HG03045 (cell line): ENCODE results near the gene NEK9.
"Not testable (repeated sequence)": the region's sequence is repeated elsewhere in the genome, so short reads cannot be mapped to it uniquely, and the experiment has no call there.

Experiments
- ATAC-seq: cut with Tn5 transposase; IDR thresholded peaks from one replicate; pipeline ENCODE4 v1.9.1; 2021; ENCODE audit warnings: mild to moderate bottlenecking, moderate library complexity; ENCODE audit not compliant: unreplicated experiment

NEK9 gene

GRCh38 chr14:75068294-75069120 lies 58.3 kb downstream of the NEK9 start:
- no peak for ATAC-seq

DNA sequence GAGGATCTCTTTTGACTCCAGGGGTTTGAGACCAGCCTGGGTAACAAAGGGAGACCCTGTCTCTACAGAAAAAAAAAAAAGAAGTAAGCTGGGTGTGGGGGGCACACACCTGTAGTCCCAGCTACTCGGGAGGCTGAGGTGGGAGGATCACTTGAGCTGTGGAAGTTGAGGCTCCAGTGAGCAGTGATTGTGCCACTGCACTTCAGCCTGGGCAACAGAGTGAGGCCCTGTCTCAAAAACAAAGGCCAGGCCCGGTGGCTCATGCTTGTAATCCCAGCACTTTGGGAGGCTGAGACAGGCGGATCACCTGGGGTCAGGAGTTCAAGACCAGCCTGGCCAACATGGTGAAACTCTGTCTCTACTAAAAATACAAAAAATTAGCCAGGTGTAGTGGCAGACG lies 59.1 kb downstream of the NEK9 start:
- ATAC-seq, result not testable (repeated sequence)

- no peak for ATAC-seq
These were observed 59.6 kb downstream of the NEK9 start for GRCh38 chr14:75067212-75067611.

GRCh38 chr14:75066691-75067090 lies 60.2 kb downstream of the NEK9 start:
- no peak for ATAC-seq

GRCh38 chr14:75064205-75064567 lies 62.7 kb downstream of the NEK9 start:
- ATAC-seq, result peak; percentile 23

DNA sequence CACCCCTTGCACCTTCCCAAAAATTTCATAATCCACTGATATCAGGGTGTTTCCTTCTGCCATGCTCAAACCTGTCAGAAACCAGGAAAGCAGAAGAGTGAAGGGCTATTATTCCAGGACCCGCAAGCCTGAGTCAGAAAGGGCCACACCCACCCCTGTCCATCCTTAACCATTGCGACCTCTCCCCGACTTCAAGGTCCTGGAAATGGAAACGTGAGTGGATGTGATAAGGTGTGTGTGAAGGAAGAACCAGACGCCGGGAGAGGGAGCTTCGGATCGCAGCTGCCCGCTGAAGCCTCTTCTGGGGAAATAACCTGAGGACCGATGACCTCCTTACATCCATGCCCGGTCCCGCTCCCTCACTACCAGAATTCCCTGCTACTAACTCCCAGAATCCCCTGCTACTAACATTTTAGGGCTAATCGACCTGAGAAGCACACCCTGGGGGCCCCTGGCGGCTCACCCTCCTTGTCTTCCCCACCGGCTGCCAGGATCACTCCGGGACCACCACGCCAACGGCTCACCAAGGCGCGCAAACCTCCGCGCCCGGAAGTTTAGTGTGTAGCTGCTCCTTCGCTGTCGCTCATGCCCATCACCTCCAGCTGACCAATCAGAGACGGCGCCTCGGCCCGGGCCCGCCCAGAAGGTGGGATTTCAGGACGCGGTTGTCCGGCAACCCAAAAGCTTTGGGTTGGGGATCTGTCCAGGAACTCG lies 63.2 kb downstream of the NEK9 start, which contains the start of gene ACYP1:
ACYP1 (minus strand) TSS at position 534 of the 714 bp plus-strand sequence; CDS start at position 63, 471 bp downstream.
- peak; percentile 96 for ATAC-seq

- no peak for ATAC-seq
These were observed 63.8 kb downstream of the NEK9 start for GRCh38 chr14:75063013-75063412.

DNA sequence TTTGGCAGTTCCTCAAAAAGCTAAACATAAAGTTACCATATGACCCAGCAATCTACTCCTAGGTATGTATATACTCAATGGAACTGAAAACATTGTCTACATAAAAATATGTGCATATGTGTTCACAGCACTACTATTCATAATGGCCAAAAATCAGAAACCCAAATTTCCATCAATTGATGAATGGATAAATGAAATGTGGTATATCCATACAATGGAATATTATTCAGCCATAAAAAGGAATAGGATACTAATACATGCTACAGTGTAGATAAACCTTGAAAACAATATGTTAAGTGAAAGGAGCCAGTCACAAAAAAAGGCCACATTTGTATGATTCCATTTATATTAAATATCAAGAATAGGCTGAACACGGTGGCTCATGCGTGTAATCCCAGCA lies 66.4 kb downstream of the NEK9 start:
- no peak for ATAC-seq

- ATAC-seq, result no peak
These were observed 67.2 kb downstream of the NEK9 start for GRCh38 chr14:75059642-75060041.

- no peak for ATAC-seq
These were observed 72.4 kb downstream of the NEK9 start for GRCh38 chr14:75054421-75054820.

- ATAC-seq, result no peak
These were observed 73.2 kb downstream of the NEK9 start for GRCh38 chr14:75053396-75054291.

- no peak for ATAC-seq
These were observed 75.3 kb downstream of the NEK9 start for GRCh38 chr14:75051556-75051899.

GRCh38 chr14:75050852-75051555 lies 75.8 kb downstream of the NEK9 start, which contains the start of gene MLH3:
Gene MLH3, minus strand, starts transcription at chr14:75051467. Its CDS starts 1,812 bp downstream, at chr14:75049655.
- peak; percentile 71 for ATAC-seq

- ATAC-seq, result no peak
These were observed 77.1 kb downstream of the NEK9 start for GRCh38 chr14:75049731-75050201.

GRCh38 chr14:75049136-75049535 lies 77.7 kb downstream of the NEK9 start:
- ATAC-seq, result no peak

GRCh38 chr14:75048101-75048500 lies 78.7 kb downstream of the NEK9 start:
- no peak for ATAC-seq

GRCh38 chr14:75047506-75047905 lies 79.3 kb downstream of the NEK9 start:
- no peak for ATAC-seq

- no peak for ATAC-seq
These were observed 79.9 kb downstream of the NEK9 start for GRCh38 chr14:75046899-75047298.

GRCh38 chr14:75046275-75046674 lies 80.6 kb downstream of the NEK9 start:
- ATAC-seq, result no peak

DNA sequence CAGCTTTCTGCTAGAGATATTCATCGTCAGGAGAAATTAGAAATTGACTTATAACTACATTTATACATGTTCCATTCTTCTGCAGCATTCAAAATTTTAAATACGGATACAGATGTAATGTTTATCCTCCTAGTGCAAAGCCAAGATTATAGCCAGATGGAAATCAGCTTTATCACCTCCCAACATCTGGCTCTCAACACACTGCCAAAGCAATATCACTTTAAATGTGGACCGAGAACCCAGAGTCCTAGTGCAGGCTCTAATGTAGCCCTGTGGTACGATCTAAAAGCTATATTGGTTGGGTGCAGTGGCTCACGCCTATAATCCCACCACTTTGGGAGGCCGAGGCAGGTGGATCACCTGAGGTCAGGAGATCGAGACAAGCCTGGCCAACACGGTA lies 82.1 kb downstream of the NEK9 start:
- ATAC-seq, result no peak
